ENCODE measurements around the gene TANC1. TPM values are rescaled to one million over a fixed set of nuclear protein-coding genes. Genes with fewer than 3 reads are reported as not detected.

Gene TANC1
- polyA plus RNA-seq, 5 donors: 39.5 to 59.6 (median 55.1) TPM

DNA sequence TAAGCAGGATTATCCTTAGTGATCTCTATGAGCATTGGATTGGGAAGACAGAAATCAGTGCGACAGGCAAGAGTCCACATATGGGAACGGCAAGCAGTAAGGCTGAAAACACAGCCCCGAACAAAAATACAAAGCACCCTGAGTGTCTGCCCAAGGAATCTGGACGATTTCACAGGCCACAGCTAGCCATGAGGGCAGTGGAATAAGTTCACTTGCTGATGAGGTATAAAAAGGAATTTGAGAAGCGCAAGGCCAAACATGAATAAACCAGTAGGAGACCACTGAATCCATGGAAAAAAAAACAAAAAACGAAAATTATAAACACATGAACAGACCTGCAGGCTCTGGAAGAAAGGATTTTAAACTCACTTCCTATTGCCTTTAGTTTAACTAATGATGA, 293.8 kb downstream of the TANC1 start:
- no peak for DNase-seq

DNA sequence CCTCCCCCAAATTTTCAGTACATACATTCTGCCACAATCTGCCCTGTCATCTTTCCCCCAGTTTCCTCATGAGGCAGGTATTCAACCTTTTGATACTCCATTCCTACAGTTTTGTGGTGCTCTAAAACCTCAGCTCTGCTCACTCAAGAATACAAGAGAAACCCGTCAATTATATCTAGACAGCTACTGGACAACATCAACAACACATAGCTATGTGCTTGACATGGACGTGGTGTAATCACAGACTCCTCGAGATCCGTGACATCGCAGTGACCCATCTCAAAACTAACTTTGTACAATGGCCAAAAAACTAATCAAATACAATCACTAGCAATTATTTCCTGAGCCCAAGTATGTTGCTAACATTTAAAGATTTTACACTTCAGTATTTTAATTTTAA, 294.5 kb downstream of the TANC1 start:
- DNase-seq: no peak

DNA sequence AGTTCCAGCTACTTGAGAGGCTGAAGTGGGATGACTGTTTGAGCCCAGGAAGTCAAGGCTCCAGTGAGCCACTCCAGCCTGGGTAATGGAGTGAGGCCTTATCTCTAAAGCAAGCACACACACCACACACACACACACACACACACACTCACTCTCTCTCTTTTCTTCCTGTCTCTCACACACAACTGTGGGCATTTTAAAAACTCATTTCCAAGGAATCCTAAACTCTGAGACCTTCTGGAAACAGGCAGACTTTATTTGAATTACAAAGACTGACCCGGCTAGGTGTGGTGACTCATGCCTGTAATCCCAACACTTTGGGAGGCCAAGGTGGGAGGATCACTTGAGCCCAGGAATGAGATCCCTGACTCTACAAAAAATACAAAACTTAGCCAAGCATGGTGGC, 296.7 kb downstream of the TANC1 start:
- DNase-seq: no peak

DNA sequence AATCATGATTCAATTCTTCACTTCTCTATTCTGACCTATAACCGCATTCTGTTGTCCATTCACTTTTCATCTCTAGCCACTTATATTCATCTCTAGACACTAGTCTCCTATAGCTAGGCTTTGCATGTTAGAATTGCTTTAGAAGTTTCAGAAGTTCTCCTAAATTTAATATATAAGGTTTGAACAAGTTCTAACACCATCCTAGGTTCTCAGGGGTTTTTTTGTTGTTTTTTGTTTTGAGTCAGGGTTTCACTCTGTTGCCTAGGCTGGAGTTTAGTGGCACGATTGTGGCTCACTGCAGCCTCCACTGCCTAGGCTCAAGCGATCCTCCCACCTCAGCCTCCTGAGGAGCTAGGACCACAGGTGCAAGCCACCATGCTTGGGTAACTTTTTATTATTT, 298.1 kb downstream of the TANC1 start:
- no peak for DNase-seq

DNA sequence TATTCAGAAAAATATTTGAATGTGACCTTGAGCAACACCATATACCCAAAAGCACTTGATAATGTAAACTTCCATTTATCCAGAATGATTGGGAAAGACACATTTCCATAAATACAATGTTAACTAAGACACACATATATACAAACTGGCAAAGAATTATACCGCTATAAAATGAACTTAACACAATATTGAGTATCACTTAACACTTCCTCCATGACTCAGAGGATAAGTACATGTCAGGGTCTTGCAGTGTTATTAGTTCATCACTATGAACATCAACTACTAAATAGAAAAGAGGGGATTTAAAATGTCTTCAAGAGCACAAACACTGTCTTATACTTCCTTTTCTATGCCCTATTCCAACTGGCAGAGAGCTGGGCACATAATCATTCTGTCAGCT, 299.5 kb downstream of the TANC1 start:
- DNase-seq: no peak

DNA sequence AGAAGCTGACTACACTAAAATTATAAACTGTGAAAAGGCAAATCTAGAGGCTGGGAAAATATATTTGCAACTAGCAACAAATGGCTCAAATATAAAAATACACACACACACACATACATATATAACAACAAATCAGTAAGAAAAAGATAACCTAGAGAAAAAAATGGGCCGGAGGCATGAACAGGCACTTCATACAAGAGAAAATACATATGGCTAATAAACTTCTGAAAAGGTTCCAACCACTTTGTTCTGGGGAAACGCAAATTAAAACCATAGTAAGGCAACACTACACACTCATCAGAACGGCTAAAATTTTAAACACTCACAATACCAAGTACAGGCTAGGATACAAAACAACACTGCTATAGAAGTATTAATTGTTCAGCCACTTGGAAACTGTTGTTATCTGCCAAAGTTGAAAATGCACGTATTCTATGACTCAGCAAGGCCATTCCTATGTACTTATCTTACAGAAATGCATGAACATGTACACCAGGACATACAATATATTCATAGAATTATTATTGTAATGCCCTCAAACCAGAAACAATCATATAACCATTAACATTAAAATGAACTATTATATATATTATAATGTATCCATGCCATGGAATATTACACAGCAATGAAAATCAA, 302.4 kb downstream of the TANC1 start:
- DNase-seq: no peak

DNA sequence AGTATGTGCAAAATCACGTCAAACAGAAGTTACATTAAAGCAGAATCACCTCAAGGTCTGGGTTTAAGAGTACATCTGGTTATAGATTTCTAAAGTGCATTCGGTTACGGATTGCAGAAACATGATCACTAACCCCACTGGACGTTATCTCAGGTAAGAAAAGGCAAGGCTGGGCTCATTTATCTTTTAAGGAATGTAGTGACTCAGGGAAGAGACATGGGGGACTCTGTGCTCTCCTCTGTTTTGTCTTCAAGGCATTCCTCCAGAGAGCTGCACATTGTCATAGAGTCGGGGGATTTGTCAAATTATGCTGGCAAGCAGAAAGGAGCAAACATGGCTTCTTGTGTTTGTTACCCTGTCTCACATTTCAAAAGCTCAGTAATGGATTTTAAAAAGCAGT, 303.7 kb downstream of the TANC1 start:
- DNase-seq: no peak

DNA sequence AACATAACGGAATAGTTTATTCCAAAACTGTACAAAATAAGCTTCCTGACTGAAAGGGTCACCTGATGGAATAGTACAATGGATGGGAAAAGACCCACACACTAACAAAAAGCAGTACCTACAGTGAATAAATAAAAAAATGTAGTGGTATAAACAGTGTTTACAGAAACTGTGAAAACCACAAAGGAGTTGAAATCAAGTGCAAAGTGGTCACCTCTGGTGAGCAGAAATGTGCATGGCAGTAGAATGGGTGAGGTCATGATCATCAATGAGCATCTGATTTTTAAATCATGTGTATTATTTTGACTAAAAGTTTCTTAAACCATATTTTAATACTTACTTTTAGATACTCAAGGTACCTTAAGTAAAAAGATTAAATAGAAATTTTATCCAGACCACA, 306.7 kb downstream of the TANC1 start:
- DNase-seq: no peak

DNA sequence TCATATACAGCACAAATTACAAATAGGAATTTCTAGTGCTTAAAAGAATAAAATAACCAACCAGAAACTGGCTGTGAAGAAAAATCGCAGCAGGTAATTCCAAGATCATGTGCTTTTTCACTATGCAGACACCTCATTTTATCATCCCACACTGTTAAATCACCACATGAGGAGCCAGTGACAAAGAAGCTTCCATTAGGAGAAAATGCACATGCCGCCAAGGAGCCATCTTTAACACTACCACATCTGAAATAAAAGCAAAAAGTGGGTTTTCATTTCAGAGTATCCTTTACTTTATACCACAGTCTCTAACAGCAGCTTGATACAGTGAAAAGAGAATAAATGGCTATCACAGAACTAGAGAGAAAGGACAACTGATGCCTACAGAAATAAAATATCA, 311.3 kb downstream of the TANC1 start:
- no peak for DNase-seq

DNA sequence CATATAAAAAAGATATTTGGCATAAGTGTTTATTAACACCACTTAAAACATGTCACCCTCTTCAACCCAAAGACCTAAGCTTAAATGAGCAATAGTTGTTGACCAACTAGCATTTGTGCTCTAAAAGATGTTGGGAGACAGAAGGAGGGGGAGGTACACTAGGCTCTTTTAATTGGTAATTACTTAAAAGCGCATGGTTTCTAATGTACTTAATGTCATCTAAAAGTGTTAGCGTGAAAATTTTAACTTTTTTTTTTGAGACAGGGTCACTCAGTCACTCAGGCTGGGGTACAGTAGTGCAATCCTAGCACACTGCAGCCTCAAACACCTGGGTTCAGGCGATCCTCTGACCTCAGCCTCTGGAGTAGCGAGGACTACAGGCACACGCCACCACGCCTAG, 312.6 kb downstream of the TANC1 start:
- no peak for DNase-seq

Other genes with a start within 250 kb of the TANC1 start
- gene DAPL1, start 173.3 kb upstream of the TANC1 start, polyA plus RNA-seq (ENCODE audit: insufficient read depth in 1 of 5, insufficient read length in 5 of 5, low replicate concordance in 1 of 5): under 1 TPM in 2 of 5 donors, not detected in 3; 0.37 to 0.45 TPM

Measured in right lung (tissue), 5 donors.